HL-60 (cell line): Measurements from ENCODE around the gene MAGOH.

Experiments used
- DNase-seq, 2 experiments: peaks; one replicate each; pipeline ENCODE4 v3.0.0-alpha.2; 2010 to 2020; ENCODE audit warnings: low read depth in 1 of 2, low spot score in 1 of 2
- H3K27ac ChIP-seq: fragments of 250-450 bp; sonication (Bioruptor Pico); replicated peaks from 2 replicates; pipeline ENCODE4 v1.5.1; 2020; ENCODE audit warnings: mild to moderate bottlenecking, moderate library complexity
- H3K27me3 ChIP-seq: fragments of 250-450 bp; sonication (Bioruptor Pico); 2 replicates; pipeline ENCODE4 v1.5.1; 2021; ENCODE audit warnings: mild to moderate bottlenecking, moderate library complexity; ENCODE audit not compliant: insufficient read depth, poor library complexity, severe bottlenecking
- H3K4me3 ChIP-seq: replicated peaks from 2 replicates; pipeline ENCODE4 v1.5.1; 2011; ENCODE audit warnings: mild to moderate bottlenecking, control low read depth, low read length; ENCODE audit not compliant: insufficient read depth
- CTCF ChIP-seq: IDR thresholded peaks from one replicate; pipeline ENCODE4 v1.5.1; 2011; ENCODE audit warnings: low read length, control low read depth, inconsistent platforms; ENCODE audit not compliant: insufficient read depth
- GABPA ChIP-seq: IDR thresholded peaks from 2 replicates; pipeline ENCODE4 v1.6.1; 2012; ENCODE audit warnings: low read depth
- POLR2AphosphoS5 ChIP-seq: IDR thresholded peaks from 2 replicates; pipeline ENCODE4 v1.6.1; 2012; ENCODE audit warnings: low read depth
- SPI1 ChIP-seq: IDR thresholded peaks from 2 replicates; pipeline ENCODE4 v1.6.1; 2012; ENCODE audit warnings: low read depth, mild to moderate bottlenecking, borderline replicate concordance
- long read RNA-seq: library from polyadenylated mRNA; unstranded; transcript quantifications from one replicate; pipeline ENCODE4 v2.0.0, GENCODE V29; 2020
- TF ChIP-seq, protein P1 (sequence below): IDR thresholded peaks from 2 replicates; pipeline ENCODE4 v1.6.1; 2012; ENCODE audit warnings: low read depth; ENCODE audit not compliant: insufficient replicate concordance

Gene MAGOH
- long read RNA-seq, transcript MAGOH-202 (5 exons, 756 nt): major isoform, 7 of 12 reads
- long read RNA-seq, partial matches to known transcripts: 0 of 12 reads
- long read RNA-seq, other reads (novel, unspliced or antisense): 2 of 12 reads

DNA sequence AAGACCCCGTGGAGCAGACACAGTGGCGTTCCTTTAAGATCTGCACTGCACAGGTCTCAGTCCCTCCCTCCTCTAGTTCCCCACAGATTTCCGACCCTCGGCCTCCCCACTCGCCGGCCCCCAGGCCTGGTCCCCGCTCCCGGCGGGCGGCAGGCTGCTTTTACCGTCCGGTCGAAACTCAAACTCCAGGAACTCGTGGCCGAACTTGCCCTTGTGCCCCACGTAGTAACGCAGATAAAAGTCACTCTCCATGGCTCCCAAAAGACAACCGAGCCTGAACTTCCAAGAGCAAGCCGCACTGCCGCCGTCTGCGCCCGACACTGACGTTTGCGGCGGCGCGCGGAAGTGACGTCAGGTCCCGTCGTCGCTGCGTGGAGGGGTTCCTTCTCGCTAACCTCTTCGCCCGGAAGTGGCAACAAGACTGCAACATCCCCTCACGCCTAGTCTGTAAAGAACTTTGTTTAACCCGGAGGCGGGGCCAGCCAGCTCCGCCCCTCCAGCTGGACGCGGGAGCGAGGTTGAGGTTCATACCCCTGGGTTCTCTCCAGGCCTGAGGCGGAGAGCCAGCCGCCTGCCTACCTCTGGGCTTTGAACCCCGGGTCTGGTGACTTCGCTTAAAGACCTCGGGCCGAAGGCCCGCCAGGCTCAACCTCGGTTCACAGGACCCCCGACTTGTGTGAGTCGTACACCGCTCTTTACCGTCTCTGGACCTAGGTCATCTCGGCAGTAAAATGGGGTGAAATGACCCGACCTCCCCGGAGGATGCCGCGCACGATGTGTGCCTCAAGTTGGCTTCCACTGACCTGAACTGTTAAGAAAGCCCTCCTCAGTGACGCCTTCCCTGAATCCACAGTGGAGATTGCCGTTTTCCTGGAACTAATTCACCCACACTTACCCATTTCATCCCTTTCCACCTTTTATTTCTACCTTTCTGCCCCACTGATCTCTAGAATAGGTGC, at the start of gene MAGOH:
MAGOH (minus strand) TSS at position 322 of the 959 bp plus-strand sequence; CDS start at position 252, 70 bp downstream.
- Histone ChIP-seq H3K4me3 (peak within 1 kb of the TSS; percentile 96), H3K27me3 (no peaks in the 10 kb centered on the region), H3K27ac (peak within 1 kb of the TSS; percentile 76)
- peak; percentile 93 to 98 for DNase-seq
- TF ChIP-seq SPI1 (peak; percentile 49; the same call in 1 of the 2 replicates), GABPA (peak; percentile 91), CTCF (no peak), POLR2AphosphoS5 (peak; percentile 89)
- TF ChIP-seq, protein P1, sequence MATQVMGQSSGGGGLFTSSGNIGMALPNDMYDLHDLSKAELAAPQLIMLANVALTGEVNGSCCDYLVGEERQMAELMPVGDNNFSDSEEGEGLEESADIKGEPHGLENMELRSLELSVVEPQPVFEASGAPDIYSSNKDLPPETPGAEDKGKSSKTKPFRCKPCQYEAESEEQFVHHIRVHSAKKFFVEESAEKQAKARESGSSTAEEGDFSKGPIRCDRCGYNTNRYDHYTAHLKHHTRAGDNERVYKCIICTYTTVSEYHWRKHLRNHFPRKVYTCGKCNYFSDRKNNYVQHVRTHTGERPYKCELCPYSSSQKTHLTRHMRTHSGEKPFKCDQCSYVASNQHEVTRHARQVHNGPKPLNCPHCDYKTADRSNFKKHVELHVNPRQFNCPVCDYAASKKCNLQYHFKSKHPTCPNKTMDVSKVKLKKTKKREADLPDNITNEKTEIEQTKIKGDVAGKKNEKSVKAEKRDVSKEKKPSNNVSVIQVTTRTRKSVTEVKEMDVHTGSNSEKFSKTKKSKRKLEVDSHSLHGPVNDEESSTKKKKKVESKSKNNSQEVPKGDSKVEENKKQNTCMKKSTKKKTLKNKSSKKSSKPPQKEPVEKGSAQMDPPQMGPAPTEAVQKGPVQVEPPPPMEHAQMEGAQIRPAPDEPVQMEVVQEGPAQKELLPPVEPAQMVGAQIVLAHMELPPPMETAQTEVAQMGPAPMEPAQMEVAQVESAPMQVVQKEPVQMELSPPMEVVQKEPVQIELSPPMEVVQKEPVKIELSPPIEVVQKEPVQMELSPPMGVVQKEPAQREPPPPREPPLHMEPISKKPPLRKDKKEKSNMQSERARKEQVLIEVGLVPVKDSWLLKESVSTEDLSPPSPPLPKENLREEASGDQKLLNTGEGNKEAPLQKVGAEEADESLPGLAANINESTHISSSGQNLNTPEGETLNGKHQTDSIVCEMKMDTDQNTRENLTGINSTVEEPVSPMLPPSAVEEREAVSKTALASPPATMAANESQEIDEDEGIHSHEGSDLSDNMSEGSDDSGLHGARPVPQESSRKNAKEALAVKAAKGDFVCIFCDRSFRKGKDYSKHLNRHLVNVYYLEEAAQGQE: peak; percentile 42

GRCh38 chr1:53286955-53287354, 48.6 kb upstream of the MAGOH start:
- Histone ChIP-seq H3K4me3 (no peak overlapping the region), H3K27ac (no peak overlapping the region), H3K27me3 (no peaks in the 10 kb centered on the region)
- TF ChIP-seq, protein P1: no peak
- no peak for TF ChIP-seq POLR2AphosphoS5
- no peak for TF ChIP-seq CTCF
- TF ChIP-seq GABPA: no peak
- no peak for DNase-seq

DNA sequence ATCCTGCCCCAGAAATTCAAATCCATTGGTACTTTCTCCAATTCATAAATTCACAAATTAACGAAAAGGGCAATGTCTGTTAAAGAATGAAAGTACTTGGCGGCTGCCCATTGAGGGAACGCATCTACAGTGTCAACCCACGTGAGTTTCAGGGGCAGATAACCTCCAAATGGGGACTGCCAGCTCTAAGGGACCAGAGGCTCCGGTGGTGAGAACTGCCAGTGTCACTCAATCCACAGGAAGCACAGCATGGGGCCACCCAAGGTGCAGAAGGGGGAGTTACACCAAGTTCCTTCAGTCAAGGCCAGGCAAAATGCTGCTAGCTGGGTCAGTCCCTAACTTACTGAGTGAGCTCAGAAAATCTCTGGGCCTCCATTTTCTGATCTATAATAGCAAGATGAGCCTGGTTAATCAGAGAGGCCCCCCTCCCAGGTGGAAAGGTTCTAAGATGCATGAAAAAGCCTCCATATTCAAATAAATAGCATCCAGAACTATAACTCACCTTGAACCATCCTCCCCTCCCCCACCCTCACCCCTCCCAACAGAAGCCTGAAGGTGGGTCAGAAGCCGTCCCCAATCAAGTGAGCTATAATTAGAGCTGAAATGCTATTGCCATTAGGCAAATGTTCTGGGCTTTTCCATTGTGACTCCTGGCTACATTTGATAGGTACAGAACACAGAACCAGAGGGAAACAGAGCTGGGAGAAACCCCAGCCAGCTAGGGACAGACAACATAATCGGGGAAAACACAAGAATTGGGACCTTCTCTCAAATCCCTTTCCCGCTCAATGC, 47.8 kb upstream of the MAGOH start:
- no peak overlapping the region for H3K4me3 ChIP-seq
- H3K27me3 ChIP-seq: no peaks in the 10 kb centered on the region
- no peak for DNase-seq
- no peak overlapping the region for H3K27ac ChIP-seq
- TF ChIP-seq POLR2AphosphoS5 (no peak), CTCF (no peak), SPI1 (no peak), GABPA (no peak)
- TF ChIP-seq, protein P1: no peak
